ENCODE data around the gene MYH14.

- TF ChIP-seq, protein P1, sequence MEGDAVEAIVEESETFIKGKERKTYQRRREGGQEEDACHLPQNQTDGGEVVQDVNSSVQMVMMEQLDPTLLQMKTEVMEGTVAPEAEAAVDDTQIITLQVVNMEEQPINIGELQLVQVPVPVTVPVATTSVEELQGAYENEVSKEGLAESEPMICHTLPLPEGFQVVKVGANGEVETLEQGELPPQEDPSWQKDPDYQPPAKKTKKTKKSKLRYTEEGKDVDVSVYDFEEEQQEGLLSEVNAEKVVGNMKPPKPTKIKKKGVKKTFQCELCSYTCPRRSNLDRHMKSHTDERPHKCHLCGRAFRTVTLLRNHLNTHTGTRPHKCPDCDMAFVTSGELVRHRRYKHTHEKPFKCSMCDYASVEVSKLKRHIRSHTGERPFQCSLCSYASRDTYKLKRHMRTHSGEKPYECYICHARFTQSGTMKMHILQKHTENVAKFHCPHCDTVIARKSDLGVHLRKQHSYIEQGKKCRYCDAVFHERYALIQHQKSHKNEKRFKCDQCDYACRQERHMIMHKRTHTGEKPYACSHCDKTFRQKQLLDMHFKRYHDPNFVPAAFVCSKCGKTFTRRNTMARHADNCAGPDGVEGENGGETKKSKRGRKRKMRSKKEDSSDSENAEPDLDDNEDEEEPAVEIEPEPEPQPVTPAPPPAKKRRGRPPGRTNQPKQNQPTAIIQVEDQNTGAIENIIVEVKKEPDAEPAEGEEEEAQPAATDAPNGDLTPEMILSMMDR (IDR thresholded peaks at IDR 0.05 in 4 of 5, conservative IDR thresholded peaks at IDR 0.05 in 1 of 5): no peak
- TF ChIP-seq POLR2A (IDR thresholded peaks at IDR 0.05): no peak
Observed at GRCh38 chr19:50286443-50286842, 83.0 kb downstream of the MYH14 start.
